ENCODE data around the gene DLG2.

The DLG2 gene

GRCh38 chr11:84628871-84629620, 998.1 kb downstream of the DLG2 start:
- TF ChIP-seq CTCF (conservative IDR thresholded peaks at IDR 0.05; ENCODE audit: low read depth, low read length) = no peak
- DNase-seq (ENCODE audit: low read depth) = no peak
- no peak overlapping the region for H3K4me3 ChIP-seq (ENCODE audit: low read depth, low read length)

- no peak overlapping the region for H3K4me3 ChIP-seq (ENCODE audit: low read depth, low read length)
- DNase-seq (ENCODE audit: low read depth) = no peak
- TF ChIP-seq CTCF (conservative IDR thresholded peaks at IDR 0.05; ENCODE audit: low read depth, low read length) = no peak
These were observed 1000.9 kb downstream of the DLG2 start for GRCh38 chr11:84626256-84626655.

GRCh38 chr11:84612645-84613044, 1014.5 kb downstream of the DLG2 start:
- no peak for DNase-seq (ENCODE audit: low read depth)
- no peak overlapping the region for H3K4me3 ChIP-seq (ENCODE audit: low read depth, low read length)
- TF ChIP-seq CTCF (conservative IDR thresholded peaks at IDR 0.05; ENCODE audit: low read depth, low read length) = no peak

- no peak for DNase-seq (ENCODE audit: low read depth)
- no peak overlapping the region for H3K4me3 ChIP-seq (ENCODE audit: low read depth, low read length)
- no peak for TF ChIP-seq CTCF (conservative IDR thresholded peaks at IDR 0.05; ENCODE audit: low read depth, low read length)
These were observed 1018.3 kb downstream of the DLG2 start for GRCh38 chr11:84608837-84609196.

GRCh38 chr11:84607975-84608836, 1018.9 kb downstream of the DLG2 start:
- DNase-seq (ENCODE audit: low read depth) = no peak
- TF ChIP-seq CTCF (conservative IDR thresholded peaks at IDR 0.05; ENCODE audit: low read depth, low read length) = no peak
- H3K4me3 ChIP-seq (ENCODE audit: low read depth, low read length) = no peak overlapping the region

GRCh38 chr11:84594602-84595001, 1032.5 kb downstream of the DLG2 start:
- no peak overlapping the region for H3K4me3 ChIP-seq (ENCODE audit: low read depth, low read length)
- DNase-seq (ENCODE audit: low read depth) = peak; percentile 1
- TF ChIP-seq CTCF (conservative IDR thresholded peaks at IDR 0.05; ENCODE audit: low read depth, low read length) = no peak

Data from choroid plexus epithelial cell (primary cell).